ENCODE data around the gene KRT79.

- TF ChIP-seq CTCF (conservative IDR thresholded peaks at IDR 0.05 in 1 of 2, IDR thresholded peaks at IDR 0.05 in 1 of 2; ENCODE audit: extremely low read depth in 1 of 2, insufficient read depth in 1 of 2, low read depth in 1 of 2, low read length in 2 of 2), result no peak
- no peak for TF ChIP-seq EZH2 (IDR thresholded peaks at IDR 0.05; ENCODE audit: borderline replicate concordance, low read length)
Observed at GRCh38 chr12:52806169-52806811, 27.8 kb downstream of the KRT79 start.

All from mammary epithelial cell (primary cell).